ENCODE results near the gene ABCA3. TPM values are rescaled to one million over a fixed set of nuclear protein-coding genes. Genes with fewer than 3 reads are reported as not detected.

Gene ABCA3
- total RNA-seq, 1 donor from 2014 or later, result 8.3 TPM

- Mint-ChIP-seq H3K36me3 (ENCODE audit: low read depth) (peaks cover 8% of the 10 kb centered on the region), H3K9me3 (no peaks in the 10 kb centered on the region), H3K27ac (no peak overlapping the region), H3K4me1 (peaks cover 14% of the 10 kb centered on the region), H3K4me3 (peak overlapping the region; percentile 41), H3K27me3 (peaks cover 11% of the 10 kb centered on the region)
- intact Hi-C loops (cut with micrococcal nuclease), result no loop called here
- no peak for DNase-seq
Measured at GRCh38 chr16:2337431-2338296, 2.9 kb downstream of the ABCA3 start.

GRCh38 chr16:2335286-2335895 is 5.1 kb downstream of the ABCA3 start:
- Mint-ChIP-seq H3K4me3 (no peak overlapping the region), H3K36me3 (ENCODE audit: low read depth) (peaks cover 6% of the 10 kb centered on the region), H3K9me3 (no peaks in the 10 kb centered on the region), H3K4me1 (peaks cover 13% of the 10 kb centered on the region), H3K27me3 (peaks cover 7% of the 10 kb centered on the region), H3K27ac (no peak overlapping the region)
- intact Hi-C loops (cut with micrococcal nuclease), result no loop called here
- DNase-seq, result no peak

- intact Hi-C loops (cut with micrococcal nuclease), result no loop called here
- peaks cover 5% of the 10 kb centered on the region for H3K27me3 Mint-ChIP-seq
- peaks cover 3% of the 10 kb centered on the region for H3K36me3 Mint-ChIP-seq (ENCODE audit: low read depth)
- H3K27ac Mint-ChIP-seq, result no peak overlapping the region
- peaks cover 5% of the 10 kb centered on the region for H3K4me1 Mint-ChIP-seq
- no peak for DNase-seq
- H3K9me3 Mint-ChIP-seq, result no peaks in the 10 kb centered on the region
- no peak overlapping the region for H3K4me3 Mint-ChIP-seq
Measured at GRCh38 chr16:2333772-2334379, 6.7 kb downstream of the ABCA3 start.

GRCh38 chr16:2333231-2333630 is 7.3 kb downstream of the ABCA3 start:
- H3K4me1 Mint-ChIP-seq, result peaks cover 4% of the 10 kb centered on the region
- H3K4me3 Mint-ChIP-seq, result no peak overlapping the region
- H3K36me3 Mint-ChIP-seq (ENCODE audit: low read depth), result peaks cover 3% of the 10 kb centered on the region
- intact Hi-C loops (cut with micrococcal nuclease), result no loop called here
- no peak for DNase-seq
- H3K27me3 Mint-ChIP-seq, result peaks cover 5% of the 10 kb centered on the region
- H3K27ac Mint-ChIP-seq, result no peak overlapping the region
- H3K9me3 Mint-ChIP-seq, result no peaks in the 10 kb centered on the region

- H3K4me3 Mint-ChIP-seq, result no peak overlapping the region
- H3K9me3 Mint-ChIP-seq, result no peaks in the 10 kb centered on the region
- H3K27me3 Mint-ChIP-seq, result peaks cover 5% of the 10 kb centered on the region
- no peak overlapping the region for H3K27ac Mint-ChIP-seq
- no peaks in the 10 kb centered on the region for H3K36me3 Mint-ChIP-seq (ENCODE audit: low read depth)
- H3K4me1 Mint-ChIP-seq, result no peaks in the 10 kb centered on the region
- DNase-seq, result no peak
- intact Hi-C loops (cut with micrococcal nuclease), result no loop called here
Measured at GRCh38 chr16:2331931-2332267, 8.6 kb downstream of the ABCA3 start.

- Mint-ChIP-seq H3K4me1 (no peaks in the 10 kb centered on the region), H3K27ac (no peak overlapping the region)
Measured at GRCh38 chr16:2331199-2331930, 9.2 kb downstream of the ABCA3 start.

GRCh38 chr16:2329532-2329931 is 11.0 kb downstream of the ABCA3 start:
- no peak overlapping the region for H3K4me3 Mint-ChIP-seq
- DNase-seq, result no peak
- intact Hi-C loops (cut with micrococcal nuclease), result no loop called here
- no peaks in the 10 kb centered on the region for H3K9me3 Mint-ChIP-seq
- no peaks in the 10 kb centered on the region for H3K4me1 Mint-ChIP-seq
- peaks cover 5% of the 10 kb centered on the region for H3K27me3 Mint-ChIP-seq
- no peaks in the 10 kb centered on the region for H3K36me3 Mint-ChIP-seq (ENCODE audit: low read depth)
- no peak overlapping the region for H3K27ac Mint-ChIP-seq

More at GRCh38 chr16:2331199-2331930, 9.2 kb downstream of the ABCA3 start:
- no peak for DNase-seq
- Mint-ChIP-seq H3K36me3 (ENCODE audit: low read depth) (no peaks in the 10 kb centered on the region), H3K4me3 (no peak overlapping the region), H3K27me3 (peaks cover 5% of the 10 kb centered on the region), H3K9me3 (no peaks in the 10 kb centered on the region)
- intact Hi-C loops (cut with micrococcal nuclease), result no loop called here

GRCh38 chr16:2328428-2328827 is 12.1 kb downstream of the ABCA3 start:
- Mint-ChIP-seq H3K4me1 (no peaks in the 10 kb centered on the region), H3K9me3 (no peaks in the 10 kb centered on the region), H3K27me3 (peaks cover 5% of the 10 kb centered on the region), H3K27ac (no peak overlapping the region), H3K4me3 (no peak overlapping the region), H3K36me3 (ENCODE audit: low read depth) (no peaks in the 10 kb centered on the region)
- intact Hi-C loops (cut with micrococcal nuclease), result no loop called here
- DNase-seq, result no peak

- H3K9me3 Mint-ChIP-seq, result no peaks in the 10 kb centered on the region
- no peak overlapping the region for H3K27ac Mint-ChIP-seq
- no peaks in the 10 kb centered on the region for H3K4me1 Mint-ChIP-seq
- intact Hi-C loops (cut with micrococcal nuclease), result no loop called here
- no peaks in the 10 kb centered on the region for H3K36me3 Mint-ChIP-seq (ENCODE audit: low read depth)
- no peak for DNase-seq
- H3K4me3 Mint-ChIP-seq, result no peak overlapping the region
- no peaks in the 10 kb centered on the region for H3K27me3 Mint-ChIP-seq
Measured at GRCh38 chr16:2326191-2326590, 14.3 kb downstream of the ABCA3 start.

- H3K36me3 Mint-ChIP-seq (ENCODE audit: low read depth), result no peaks in the 10 kb centered on the region
- no peak for DNase-seq
- no peaks in the 10 kb centered on the region for H3K27me3 Mint-ChIP-seq
- H3K4me1 Mint-ChIP-seq, result no peaks in the 10 kb centered on the region
- intact Hi-C loops (cut with micrococcal nuclease), result no loop called here
- H3K9me3 Mint-ChIP-seq, result no peaks in the 10 kb centered on the region
- no peak overlapping the region for H3K4me3 Mint-ChIP-seq
- no peak overlapping the region for H3K27ac Mint-ChIP-seq
Measured at GRCh38 chr16:2325791-2326190, 14.7 kb downstream of the ABCA3 start.

- Mint-ChIP-seq H3K9me3 (no peaks in the 10 kb centered on the region), H3K4me1 (no peaks in the 10 kb centered on the region), H3K4me3 (no peak overlapping the region), H3K36me3 (ENCODE audit: low read depth) (no peaks in the 10 kb centered on the region), H3K27ac (no peak overlapping the region), H3K27me3 (no peaks in the 10 kb centered on the region)
- DNase-seq, result no peak
- intact Hi-C loops (cut with micrococcal nuclease), result no loop called here
Measured at GRCh38 chr16:2325181-2325580, 15.3 kb downstream of the ABCA3 start.

- no peak overlapping the region for H3K4me3 Mint-ChIP-seq
Measured at GRCh38 chr16:2324296-2324859, 16.1 kb downstream of the ABCA3 start.

GRCh38 chr16:2323701-2324100 is 16.8 kb downstream of the ABCA3 start:
- Mint-ChIP-seq H3K4me3 (no peak overlapping the region), H3K4me1 (no peaks in the 10 kb centered on the region), H3K9me3 (no peaks in the 10 kb centered on the region), H3K27me3 (no peaks in the 10 kb centered on the region), H3K27ac (no peak overlapping the region), H3K36me3 (ENCODE audit: low read depth) (no peaks in the 10 kb centered on the region)
- no peak for DNase-seq
- intact Hi-C loops (cut with micrococcal nuclease), result no loop called here

More at GRCh38 chr16:2324296-2324859, 16.1 kb downstream of the ABCA3 start:
- intact Hi-C loops (cut with micrococcal nuclease), result no loop called here
- Mint-ChIP-seq H3K27me3 (no peaks in the 10 kb centered on the region), H3K4me1 (no peaks in the 10 kb centered on the region), H3K9me3 (no peaks in the 10 kb centered on the region), H3K27ac (no peak overlapping the region), H3K36me3 (ENCODE audit: low read depth) (no peaks in the 10 kb centered on the region)
- no peak for DNase-seq
